ENCODE measurements around the gene NBEAL1. TPM values are rescaled to one million over a fixed set of nuclear protein-coding genes. Genes with fewer than 3 reads are reported as not detected.
"Not testable (repeated sequence)": the region's sequence is repeated elsewhere in the genome, so short reads cannot be mapped to it uniquely, and the experiment has no call there.

The NBEAL1 gene
- total RNA-seq, 1 donor: 48.9 TPM

GRCh38 chr2:203038586-203038985 lies 23.9 kb downstream of the NBEAL1 start:
- no peak for DNase-seq (ENCODE audit: low read depth)
- no peak for TF ChIP-seq CTCF (IDR thresholded peaks at IDR 0.05; ENCODE audit: insufficient read depth, low read length)
- H3K4me3 ChIP-seq (ENCODE audit: low read depth, low read length): no peak overlapping the region

DNA sequence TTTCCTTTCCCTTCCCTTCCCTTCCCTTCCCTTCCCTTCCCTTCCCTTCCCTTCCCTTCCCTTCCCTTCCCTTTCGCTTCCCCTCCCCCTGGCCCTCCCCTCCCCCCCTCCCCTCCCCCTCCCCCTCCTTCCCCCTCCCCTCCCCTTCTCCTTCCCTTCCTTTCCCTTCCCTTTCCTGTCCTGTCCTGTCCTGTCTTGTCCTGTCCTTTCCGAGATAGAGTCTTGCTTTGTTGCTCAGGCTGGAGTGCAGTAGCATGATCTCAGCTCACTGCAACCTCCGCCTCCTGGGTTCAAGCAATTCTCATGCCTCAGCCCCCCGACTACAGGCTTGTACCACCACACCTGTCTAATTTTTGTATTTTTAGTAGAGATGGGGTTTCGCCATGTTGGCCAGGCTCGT lies 24.5 kb downstream of the NBEAL1 start:
- H3K4me3 ChIP-seq (ENCODE audit: low read depth, low read length); DNase-seq (ENCODE audit: low read depth): not testable (repeated sequence)

- H3K4me3 ChIP-seq (ENCODE audit: low read depth, low read length): no peak overlapping the region
- no peak for DNase-seq (ENCODE audit: low read depth)
- no peak for TF ChIP-seq CTCF (IDR thresholded peaks at IDR 0.05; ENCODE audit: insufficient read depth, low read length)
Observed at GRCh38 chr2:203040966-203041521, 26.4 kb downstream of the NBEAL1 start.

DNA sequence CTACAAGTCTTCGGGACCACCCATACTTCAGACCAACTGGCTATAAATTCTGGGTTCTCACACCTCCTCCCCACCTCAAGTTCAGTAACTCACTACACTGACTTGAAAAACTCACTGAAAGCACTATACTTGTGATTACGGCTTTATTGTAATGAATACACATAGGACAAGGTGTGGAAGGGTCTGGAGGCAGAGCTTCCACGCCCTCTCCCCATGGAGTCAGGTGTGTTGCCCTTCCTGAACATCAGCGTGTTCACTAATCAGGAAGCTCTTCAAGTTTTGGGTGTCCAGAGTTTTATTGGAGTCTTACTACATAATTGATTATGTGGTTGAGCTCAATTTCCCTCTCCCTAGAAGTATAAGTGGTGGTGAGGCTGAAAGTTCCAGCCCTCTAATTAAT lies 27.5 kb downstream of the NBEAL1 start:
- no peak for DNase-seq (ENCODE audit: low read depth)
- H3K4me3 ChIP-seq (ENCODE audit: low read depth, low read length): no peak overlapping the region
- no peak for TF ChIP-seq CTCF (IDR thresholded peaks at IDR 0.05; ENCODE audit: insufficient read depth, low read length)

DNA sequence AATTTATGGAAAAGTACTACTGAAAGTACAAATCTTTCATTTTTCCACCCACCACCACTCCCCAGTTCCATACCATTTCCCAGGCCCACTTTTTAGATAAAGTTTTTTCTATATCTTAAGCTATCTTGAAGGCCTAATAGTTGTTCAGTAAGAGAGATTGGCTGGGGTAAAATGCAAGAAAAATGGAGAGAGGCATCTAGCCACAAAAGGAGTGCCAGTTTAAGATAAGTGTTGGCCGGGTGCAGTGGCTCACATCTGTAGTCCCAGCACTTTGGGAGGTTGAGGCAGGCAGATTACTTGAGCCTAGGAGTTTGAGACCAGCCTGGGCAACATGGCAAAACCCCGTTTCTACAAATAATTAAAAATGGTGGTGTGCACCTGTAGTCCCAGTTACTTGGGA lies 28.6 kb downstream of the NBEAL1 start:
- no peak overlapping the region for H3K4me3 ChIP-seq (ENCODE audit: low read depth, low read length)
- DNase-seq (ENCODE audit: low read depth): no peak
- TF ChIP-seq CTCF (IDR thresholded peaks at IDR 0.05; ENCODE audit: insufficient read depth, low read length): no peak

- no peak for DNase-seq (ENCODE audit: low read depth)
- TF ChIP-seq CTCF (IDR thresholded peaks at IDR 0.05; ENCODE audit: insufficient read depth, low read length): no peak
- no peak overlapping the region for H3K4me3 ChIP-seq (ENCODE audit: low read depth, low read length)
Observed at GRCh38 chr2:203045867-203046266, 31.2 kb downstream of the NBEAL1 start.

DNA sequence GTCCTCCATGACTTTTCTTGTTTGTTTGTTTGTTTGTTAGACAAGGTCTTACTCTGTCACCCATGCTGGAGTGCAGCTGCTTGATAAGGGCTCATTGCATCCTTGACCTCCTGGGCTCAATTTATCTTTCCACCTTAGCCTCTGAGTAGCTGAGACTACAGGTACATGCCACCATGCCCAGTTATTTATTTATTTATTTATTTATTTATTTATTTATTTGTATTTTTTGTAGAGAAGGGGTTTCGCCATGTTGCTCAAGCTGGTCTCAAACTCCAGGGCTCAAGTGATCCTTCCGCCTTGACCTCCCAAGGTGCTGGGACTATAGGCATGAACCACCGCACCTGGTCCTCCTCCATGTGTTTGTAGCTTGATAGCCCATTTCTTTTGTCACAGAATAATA lies 37.9 kb downstream of the NBEAL1 start:
- no peak overlapping the region for H3K4me3 ChIP-seq (ENCODE audit: low read depth, low read length)
- no peak for TF ChIP-seq CTCF (IDR thresholded peaks at IDR 0.05; ENCODE audit: insufficient read depth, low read length)
- no peak for DNase-seq (ENCODE audit: low read depth)

Data from fibroblast of the aortic adventitia (primary cell).